Ishikawa (cell line): ENCODE results near the gene ASPDH.

ENCODE experiments used
- CREB1 ChIP-seq: IDR thresholded peaks from 2 replicates; pipeline ENCODE4 v1.6.1; 2012; ENCODE audit warnings: low read depth
- EP300 ChIP-seq: IDR thresholded peaks from 2 replicates; pipeline ENCODE4 v1.6.1; 2012; ENCODE audit warnings: borderline replicate concordance
- FOXM1 ChIP-seq: IDR thresholded peaks from 2 replicates; pipeline ENCODE4 v1.6.1; 2012; ENCODE audit warnings: low read depth, borderline replicate concordance
- NFIC ChIP-seq: IDR thresholded peaks from 2 replicates; pipeline ENCODE4 v1.6.1; 2012
- RAD21 ChIP-seq: IDR thresholded peaks from 2 replicates; pipeline ENCODE4 v1.6.1; 2012; ENCODE audit warnings: low read depth
- TAF1 ChIP-seq: IDR thresholded peaks from 2 replicates; pipeline ENCODE4 v1.6.1; 2012; ENCODE audit warnings: low read depth, mild to moderate bottlenecking
- ZBTB7A ChIP-seq: IDR thresholded peaks from 2 replicates; pipeline ENCODE4 v1.6.1; 2012; ENCODE audit warnings: low read depth
- TF ChIP-seq, protein P1 (sequence below): IDR thresholded peaks from 2 replicates; pipeline ENCODE4 v1.6.1; 2012; ENCODE audit warnings: low read depth, mild to moderate bottlenecking
- TF ChIP-seq, protein P2 (sequence below): IDR thresholded peaks from 2 replicates; pipeline ENCODE4 v1.6.1; 2012

DNA sequence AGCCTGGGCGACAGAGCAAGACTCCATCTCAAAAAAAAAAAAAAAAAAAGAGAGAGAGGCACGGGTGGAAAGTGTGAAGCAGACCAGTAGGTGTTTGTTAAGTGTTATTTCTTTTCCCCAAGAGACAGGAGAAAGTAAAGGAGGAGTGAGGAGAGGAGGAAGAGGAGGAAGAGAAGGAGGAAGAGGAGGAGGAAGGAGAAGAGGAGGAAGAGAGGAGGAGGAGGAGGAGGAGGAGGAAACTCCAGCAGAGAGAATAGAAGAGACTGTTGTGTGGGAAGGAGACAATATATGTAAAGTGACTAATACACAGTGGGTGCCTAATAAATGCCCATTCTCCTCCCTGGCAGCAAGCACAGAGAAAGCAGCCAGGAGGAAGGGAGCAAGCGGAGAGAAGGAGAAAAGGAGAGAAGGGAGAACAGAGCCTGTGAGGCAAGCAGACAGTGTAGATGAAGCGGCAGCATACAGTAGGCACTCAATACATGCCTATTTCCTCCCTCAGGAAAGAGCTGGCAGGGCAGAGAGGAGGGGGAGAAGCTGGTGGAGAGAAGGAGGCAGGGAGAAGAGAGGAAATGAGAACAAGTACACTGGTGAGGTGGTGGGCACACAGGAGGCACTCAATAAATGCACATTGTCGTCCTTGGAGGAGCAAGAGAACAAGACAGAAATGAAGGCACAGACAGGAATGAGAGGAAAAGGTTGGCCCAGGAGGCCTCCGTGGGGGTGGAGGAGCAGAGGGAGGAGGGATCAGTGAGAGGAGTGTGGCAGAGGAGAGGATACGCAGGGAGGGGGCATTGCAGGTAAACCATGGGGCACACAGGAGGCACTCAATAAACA, 19.3 kb downstream of the ASPDH start:
- TF ChIP-seq CREB1 (no peak), RAD21 (no peak), NFIC (no peak), FOXM1 (no peak), TAF1 (no peak), ZBTB7A (no peak), EP300 (no peak)
- TF ChIP-seq, protein P1, sequence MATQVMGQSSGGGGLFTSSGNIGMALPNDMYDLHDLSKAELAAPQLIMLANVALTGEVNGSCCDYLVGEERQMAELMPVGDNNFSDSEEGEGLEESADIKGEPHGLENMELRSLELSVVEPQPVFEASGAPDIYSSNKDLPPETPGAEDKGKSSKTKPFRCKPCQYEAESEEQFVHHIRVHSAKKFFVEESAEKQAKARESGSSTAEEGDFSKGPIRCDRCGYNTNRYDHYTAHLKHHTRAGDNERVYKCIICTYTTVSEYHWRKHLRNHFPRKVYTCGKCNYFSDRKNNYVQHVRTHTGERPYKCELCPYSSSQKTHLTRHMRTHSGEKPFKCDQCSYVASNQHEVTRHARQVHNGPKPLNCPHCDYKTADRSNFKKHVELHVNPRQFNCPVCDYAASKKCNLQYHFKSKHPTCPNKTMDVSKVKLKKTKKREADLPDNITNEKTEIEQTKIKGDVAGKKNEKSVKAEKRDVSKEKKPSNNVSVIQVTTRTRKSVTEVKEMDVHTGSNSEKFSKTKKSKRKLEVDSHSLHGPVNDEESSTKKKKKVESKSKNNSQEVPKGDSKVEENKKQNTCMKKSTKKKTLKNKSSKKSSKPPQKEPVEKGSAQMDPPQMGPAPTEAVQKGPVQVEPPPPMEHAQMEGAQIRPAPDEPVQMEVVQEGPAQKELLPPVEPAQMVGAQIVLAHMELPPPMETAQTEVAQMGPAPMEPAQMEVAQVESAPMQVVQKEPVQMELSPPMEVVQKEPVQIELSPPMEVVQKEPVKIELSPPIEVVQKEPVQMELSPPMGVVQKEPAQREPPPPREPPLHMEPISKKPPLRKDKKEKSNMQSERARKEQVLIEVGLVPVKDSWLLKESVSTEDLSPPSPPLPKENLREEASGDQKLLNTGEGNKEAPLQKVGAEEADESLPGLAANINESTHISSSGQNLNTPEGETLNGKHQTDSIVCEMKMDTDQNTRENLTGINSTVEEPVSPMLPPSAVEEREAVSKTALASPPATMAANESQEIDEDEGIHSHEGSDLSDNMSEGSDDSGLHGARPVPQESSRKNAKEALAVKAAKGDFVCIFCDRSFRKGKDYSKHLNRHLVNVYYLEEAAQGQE = no peak
- TF ChIP-seq, protein P2, sequence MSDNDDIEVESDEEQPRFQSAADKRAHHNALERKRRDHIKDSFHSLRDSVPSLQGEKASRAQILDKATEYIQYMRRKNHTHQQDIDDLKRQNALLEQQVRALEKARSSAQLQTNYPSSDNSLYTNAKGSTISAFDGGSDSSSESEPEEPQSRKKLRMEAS = no peak
